Panc1 (cell line): ENCODE measurements around the gene BHMT2. TPM values are rescaled to one million over a fixed set of nuclear protein-coding genes. Genes with fewer than 3 reads are reported as not detected.
A peak's percentile ranks its signal among the peaks of the same experiment; 100 is the strongest.

Experiments used
- ATAC-seq: fragments of 200-7000 bp; cut with Tn5 transposase; 2 replicates; pipeline ENCODE4 v1.9.1; 2020; ENCODE audit warnings: mild to moderate bottlenecking, moderate library complexity
- BruUV-seq: library from RNA; stranded (reverse); fragments of 400-500 nt; replicated peaks from 2 replicates; lab custom pipeline; 2021; lab: Mats Ljungman, UMichigan
- CTCF ChIA-PET: fragments of 300-600 bp; sonication (Branson Sonifier 250); formaldehyde crosslinking; loops from one replicate; lab custom pipeline; 2022; ENCODE audit warnings: antibody characterized with exemption; lab: Charles Lee
- POLR2A ChIA-PET: fragments of 300-600 bp; sonication (Branson Sonifier 250); formaldehyde crosslinking; loops from one replicate; lab custom pipeline; 2022; ENCODE audit warnings: antibody characterized with exemption; lab: Charles Lee
- DNase-seq: peaks from one replicate; pipeline ENCODE4 v3.0.0-alpha.2; 2010; ENCODE audit warnings: low read depth, low spot score
- H3K27ac ChIP-seq: 2 replicates; pipeline ENCODE4 v1.5.1; 2011; ENCODE audit warnings: mild to moderate bottlenecking, low read length, inconsistent platforms
- H3K27me3 ChIP-seq: fragments of 200-500 bp; sonication (Bioruptor generic); 2 replicates; pipeline ENCODE4 v1.6.0; 2014; ENCODE audit warnings: low read length, inconsistent platforms; ENCODE audit not compliant: control insufficient read depth, insufficient read depth
- H3K36me3 ChIP-seq: fragments of 200-500 bp; sonication (Bioruptor generic); 2 replicates; pipeline ENCODE4 v1.5.1; 2014; ENCODE audit warnings: inconsistent platforms, mild to moderate bottlenecking, low read length, moderate library complexity; ENCODE audit not compliant: control insufficient read depth, insufficient read depth
- H3K4me1 ChIP-seq: 2 replicates; pipeline ENCODE4 v1.5.1; 2011; ENCODE audit warnings: inconsistent platforms, mild to moderate bottlenecking, low read length, moderate library complexity; ENCODE audit not compliant: control insufficient read depth, insufficient read depth
- H3K4me3 ChIP-seq, 2 experiments: 2 replicates each; pipeline ENCODE4 v1.5.1; 2011 to 2012; ENCODE audit warnings: low read depth in 2 of 2, low read length in 2 of 2, mild to moderate bottlenecking in 2 of 2, inconsistent platforms in 1 of 2, moderate library complexity in 1 of 2
- H3K9me3 ChIP-seq: fragments of 200-500 bp; sonication (Bioruptor generic); 2 replicates; pipeline ENCODE4 v1.5.1; 2014; ENCODE audit warnings: low read depth, mild to moderate bottlenecking, inconsistent platforms, low read length, moderate library complexity; ENCODE audit not compliant: control insufficient read depth, insufficient read depth
- POLR2AphosphoS5 ChIP-seq: IDR thresholded peaks from 2 replicates; pipeline ENCODE4 v1.6.1; 2012; ENCODE audit warnings: mild to moderate bottlenecking, low read depth, low read length, moderate library complexity
- REST ChIP-seq, 2 experiments: IDR thresholded peaks; 2 replicates each; pipeline ENCODE4 v1.6.1; 2011 to 2012; ENCODE audit warnings: low read depth in 2 of 2, control low read depth in 1 of 2, low read length in 1 of 2, mild to moderate bottlenecking in 1 of 2, moderate library complexity in 1 of 2; ENCODE audit not compliant: insufficient read depth in 1 of 2
- SIN3A ChIP-seq: IDR thresholded peaks from 2 replicates; pipeline ENCODE4 v1.6.1; 2012; ENCODE audit warnings: low read depth, mild to moderate bottlenecking, low read length, moderate library complexity, borderline replicate concordance; ENCODE audit not compliant: insufficient read depth
- TCF7L2 ChIP-seq: IDR thresholded peaks from 2 replicates; pipeline ENCODE4 v1.6.1; 2011; ENCODE audit warnings: mild to moderate bottlenecking, low read depth, low read length, inconsistent platforms
- in situ Hi-C: cut with HindIII; loops from 2 replicates; pipeline ENCODE4 v1.10.0; 2016; ENCODE audit warnings: low sequenced_read_pairs, low pct_unique_long_range_greater_than_20kb
- intact Hi-C: fragments of 100-400 bp; cut with micrococcal nuclease; formaldehyde crosslinking; loops from one replicate; pipeline ENCODE4 v1.10.0; 2022; ENCODE audit not compliant: unreplicated experiment
- total RNA-seq: library from RNA; stranded (reverse); gene quantifications from one replicate; pipeline ENCODE4 v1.2.1, GENCODE V29; 2021; ENCODE audit not compliant: unreplicated experiment
- TF ChIP-seq, protein P1 (sequence below): fragments of 450-650 bp; IDR thresholded peaks from 2 replicates; pipeline ENCODE4 v1.5.1; 2017; ENCODE audit warnings: mild to moderate bottlenecking

The BHMT2 gene
- total RNA-seq, 1 experiment from 2014 or later = not detected

GRCh38 chr5:79109527-79110492, 40.2 kb downstream of the BHMT2 start:
- Histone ChIP-seq H3K27me3 (peaks cover 30% of the 10 kb centered on the region), H3K36me3 (no peaks in the 10 kb centered on the region), H3K27ac (no peak overlapping the region), H3K9me3 (no peaks in the 10 kb centered on the region), H3K4me1 (no peaks in the 10 kb centered on the region), H3K4me3 (no peak overlapping the region)
- TF ChIP-seq, protein P1, sequence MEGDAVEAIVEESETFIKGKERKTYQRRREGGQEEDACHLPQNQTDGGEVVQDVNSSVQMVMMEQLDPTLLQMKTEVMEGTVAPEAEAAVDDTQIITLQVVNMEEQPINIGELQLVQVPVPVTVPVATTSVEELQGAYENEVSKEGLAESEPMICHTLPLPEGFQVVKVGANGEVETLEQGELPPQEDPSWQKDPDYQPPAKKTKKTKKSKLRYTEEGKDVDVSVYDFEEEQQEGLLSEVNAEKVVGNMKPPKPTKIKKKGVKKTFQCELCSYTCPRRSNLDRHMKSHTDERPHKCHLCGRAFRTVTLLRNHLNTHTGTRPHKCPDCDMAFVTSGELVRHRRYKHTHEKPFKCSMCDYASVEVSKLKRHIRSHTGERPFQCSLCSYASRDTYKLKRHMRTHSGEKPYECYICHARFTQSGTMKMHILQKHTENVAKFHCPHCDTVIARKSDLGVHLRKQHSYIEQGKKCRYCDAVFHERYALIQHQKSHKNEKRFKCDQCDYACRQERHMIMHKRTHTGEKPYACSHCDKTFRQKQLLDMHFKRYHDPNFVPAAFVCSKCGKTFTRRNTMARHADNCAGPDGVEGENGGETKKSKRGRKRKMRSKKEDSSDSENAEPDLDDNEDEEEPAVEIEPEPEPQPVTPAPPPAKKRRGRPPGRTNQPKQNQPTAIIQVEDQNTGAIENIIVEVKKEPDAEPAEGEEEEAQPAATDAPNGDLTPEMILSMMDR = peak; percentile 74
- TF ChIP-seq SIN3A = no peak
- ATAC-seq (no peak), DNase-seq (peak; percentile 2)
- CTCF ChIA-PET = no interaction called here
- POLR2A ChIA-PET = no interaction called here
- no TSS peak for BruUV-seq
- in situ Hi-C loops = no loop called here
- intact Hi-C loops = loop anchor here (5.0 kb wide), 1 partner anchor 88 kb away; no protein-coding TSS in a partner anchor

DNA sequence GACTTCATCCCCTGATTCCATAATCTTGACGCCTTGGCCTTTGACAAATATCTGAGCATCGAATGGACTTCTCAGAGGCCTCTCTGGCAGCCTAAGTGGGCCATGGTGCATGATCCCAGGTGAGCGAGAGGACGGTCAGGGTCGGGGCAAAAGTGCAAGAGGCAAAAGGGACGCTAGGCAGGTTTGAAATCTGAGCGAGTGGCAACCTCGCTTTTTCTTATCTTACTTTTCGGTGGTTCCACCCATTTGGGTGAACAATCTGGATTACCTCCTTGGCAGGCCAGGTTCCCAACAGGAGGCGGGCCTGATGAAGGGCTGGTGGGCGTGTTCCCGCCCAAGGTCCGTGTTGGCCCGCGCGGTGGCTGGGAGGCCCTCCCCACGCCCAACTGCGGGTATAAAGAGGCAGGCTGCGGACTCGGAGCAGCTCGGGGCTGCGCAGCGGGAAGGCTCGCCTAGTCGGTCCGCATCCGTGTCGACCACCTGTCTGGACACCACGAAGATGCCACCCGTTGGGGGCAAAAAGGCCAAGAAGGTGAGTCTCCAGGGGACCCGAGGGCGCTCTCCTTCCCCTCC, 41.9 kb downstream of the BHMT2 start, which contains the start of gene BHMT:
BHMT (plus strand) TSS at position 423 of the 573 bp plus-strand sequence; CDS start at position 500, 77 bp downstream.
- no TSS peak for BruUV-seq
- Histone ChIP-seq H3K9me3 (no peaks in the 10 kb centered on the region), H3K27me3 (peaks cover 25% of the 10 kb centered on the region), H3K27ac (no peak within 1 kb of the TSS), H3K4me1 (no peaks in the 10 kb centered on the region), H3K4me3 (no peak within 1 kb of the TSS), H3K36me3 (no peaks in the 10 kb centered on the region)
- ATAC-seq = no peak
- ChIA-PET CTCF (no interaction called here), POLR2A (no interaction called here)
- TF ChIP-seq POLR2AphosphoS5 (no peak), REST (IDR thresholded peaks at IDR 0.05; ENCODE audit: insufficient read depth in 1 of 2, low read depth in 2 of 2, low read length in 1 of 2) (no peak), TCF7L2 (no peak), SIN3A (no peak)
- TF ChIP-seq, protein P1 = no peak
- DNase-seq = no peak
- in situ Hi-C loops (no loop called here), intact Hi-C loops (loop anchor here (5.0 kb wide), 1 partner anchor 89 kb away; no protein-coding TSS in a partner anchor)
